Body of pancreas (tissue), 4 donors: Measurements from ENCODE around the gene ACADM.

Experiments used
- POLR2A ChIP-seq, 3 donors: fragments of 450-650 bp; IDR thresholded peaks; one replicate each; pipeline ENCODE4 v1.6.1; 2016; ENCODE audit warnings: antibody characterized with exemption in 3 of 3, mild to moderate bottlenecking in 2 of 3
- TF ChIP-seq, protein P1 (sequence below), 7 experiments: fragments of 450-650 bp in 4 of 7; fragments of 200-600 bp in 3 of 7; sonication (generic) in 3 of 7; IDR thresholded peaks; one replicate each; pipeline ENCODE4 v1.5.1; 2016 to 2019; ENCODE audit warnings: antibody characterized with exemption in 7 of 7

GRCh38 chr1:75708910-75709309 lies 15.6 kb upstream of the ACADM start:
- TF ChIP-seq, protein P1, sequence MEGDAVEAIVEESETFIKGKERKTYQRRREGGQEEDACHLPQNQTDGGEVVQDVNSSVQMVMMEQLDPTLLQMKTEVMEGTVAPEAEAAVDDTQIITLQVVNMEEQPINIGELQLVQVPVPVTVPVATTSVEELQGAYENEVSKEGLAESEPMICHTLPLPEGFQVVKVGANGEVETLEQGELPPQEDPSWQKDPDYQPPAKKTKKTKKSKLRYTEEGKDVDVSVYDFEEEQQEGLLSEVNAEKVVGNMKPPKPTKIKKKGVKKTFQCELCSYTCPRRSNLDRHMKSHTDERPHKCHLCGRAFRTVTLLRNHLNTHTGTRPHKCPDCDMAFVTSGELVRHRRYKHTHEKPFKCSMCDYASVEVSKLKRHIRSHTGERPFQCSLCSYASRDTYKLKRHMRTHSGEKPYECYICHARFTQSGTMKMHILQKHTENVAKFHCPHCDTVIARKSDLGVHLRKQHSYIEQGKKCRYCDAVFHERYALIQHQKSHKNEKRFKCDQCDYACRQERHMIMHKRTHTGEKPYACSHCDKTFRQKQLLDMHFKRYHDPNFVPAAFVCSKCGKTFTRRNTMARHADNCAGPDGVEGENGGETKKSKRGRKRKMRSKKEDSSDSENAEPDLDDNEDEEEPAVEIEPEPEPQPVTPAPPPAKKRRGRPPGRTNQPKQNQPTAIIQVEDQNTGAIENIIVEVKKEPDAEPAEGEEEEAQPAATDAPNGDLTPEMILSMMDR (IDR thresholded peaks at IDR 0.05) = no peak
- no peak for TF ChIP-seq POLR2A (IDR thresholded peaks at IDR 0.05)
